NCI-H69 (cell line): ENCODE results near the gene SNCG.

Source experiments
- DNase-seq: peaks from one replicate; lab custom pipeline; 2025; lab: John Stamatoyannopoulos, UW

SNCG gene

DNA sequence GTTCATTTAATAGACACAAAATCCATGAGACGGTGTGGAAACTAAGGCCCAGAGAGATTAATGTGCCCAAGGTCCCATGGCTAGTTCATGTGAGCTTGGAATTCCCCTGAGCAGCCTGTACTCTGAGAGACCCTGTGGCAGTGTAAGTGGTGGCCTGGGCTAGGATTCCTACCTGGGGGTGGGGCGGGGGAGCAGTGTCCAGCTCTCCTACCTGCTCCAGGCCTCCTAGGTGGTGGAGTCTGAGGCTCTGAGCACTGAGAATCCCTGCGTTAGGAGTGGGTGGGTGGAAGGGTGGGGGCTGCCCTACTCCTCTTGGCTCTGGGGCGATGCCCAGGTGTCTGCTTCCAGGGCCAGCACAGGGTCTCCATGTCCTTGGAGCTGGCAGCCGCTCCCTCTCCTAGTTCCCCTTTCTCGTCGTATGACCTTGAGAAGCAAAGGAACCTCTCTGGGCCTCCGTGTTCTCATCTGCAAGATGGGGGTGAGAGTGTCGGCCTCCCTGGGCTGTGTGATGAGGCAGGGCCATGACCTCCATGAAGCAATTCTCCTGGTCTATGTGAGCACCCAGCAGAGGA, 2.5 kb downstream of the SNCG start:
- DNase-seq: no peak

DNA sequence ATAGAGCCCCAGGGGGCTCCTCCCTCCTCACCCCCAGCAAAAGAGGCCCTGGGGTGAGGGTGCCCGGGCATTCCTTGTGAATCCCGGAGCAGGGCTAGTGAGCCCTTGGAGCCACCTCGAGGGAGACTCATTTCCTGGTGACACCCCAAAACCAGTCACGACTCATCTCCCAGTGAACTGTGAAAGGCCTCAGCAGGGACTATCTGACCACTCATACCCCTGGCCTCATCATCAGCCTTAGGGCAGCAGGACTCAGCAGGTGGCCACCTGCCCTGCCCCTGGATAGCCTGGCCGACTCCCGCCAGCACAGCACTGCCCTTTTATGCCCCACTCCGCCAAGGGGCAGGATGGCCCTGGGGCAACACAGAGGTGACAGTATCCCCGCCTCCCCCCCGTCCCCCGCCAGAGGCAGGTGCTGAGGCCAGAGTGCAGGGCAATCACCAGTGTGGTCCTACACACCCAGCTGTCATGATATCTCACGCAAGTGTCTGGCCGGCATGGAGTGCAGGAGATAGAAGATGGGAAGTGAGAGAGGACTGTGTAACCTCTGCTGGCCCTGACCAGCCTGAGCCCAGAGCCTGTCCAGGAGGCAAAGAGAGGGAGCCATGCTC, 3.2 kb downstream of the SNCG start:
- no peak for DNase-seq

DNA sequence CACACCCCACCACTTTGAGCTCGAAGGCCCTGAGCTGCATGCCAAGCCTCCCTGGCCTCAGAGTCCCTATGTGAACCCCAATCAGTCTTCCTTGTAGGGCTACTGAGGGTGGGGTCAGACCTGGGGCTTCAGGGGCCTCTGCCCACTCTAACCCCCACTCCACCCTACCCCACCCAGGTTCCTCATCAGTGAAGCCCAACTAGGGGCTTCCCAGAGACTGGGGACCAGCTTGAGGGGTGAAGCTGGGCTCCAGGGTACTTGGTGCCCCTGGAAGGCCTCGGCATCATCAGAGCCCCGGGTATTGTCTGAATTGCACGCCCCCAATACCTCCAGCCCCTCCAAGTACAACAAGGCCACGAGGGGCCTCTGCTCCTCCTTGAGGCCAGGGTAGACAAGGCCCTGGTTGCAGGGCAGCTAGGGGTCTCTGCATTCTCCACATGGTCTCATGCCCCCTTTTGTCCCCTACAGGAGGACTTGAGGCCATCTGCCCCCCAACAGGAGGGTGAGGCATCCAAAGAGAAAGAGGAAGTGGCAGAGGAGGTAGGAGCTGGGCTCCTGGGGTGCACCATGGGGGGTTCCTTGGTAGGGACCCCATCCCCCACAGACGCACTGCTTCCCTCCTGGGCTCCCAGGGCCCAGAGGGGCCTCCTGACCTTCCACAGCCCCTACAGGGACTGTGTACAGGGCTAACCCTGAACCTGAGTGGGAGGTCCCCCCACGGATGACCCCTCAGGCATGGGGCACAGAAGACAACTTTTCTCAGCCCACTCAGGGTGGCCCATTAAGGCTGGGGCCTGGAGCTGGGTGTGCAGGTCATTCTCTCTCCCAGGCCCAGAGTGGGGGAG, 4.0 kb downstream of the SNCG start:
- DNase-seq: no peak

DNA sequence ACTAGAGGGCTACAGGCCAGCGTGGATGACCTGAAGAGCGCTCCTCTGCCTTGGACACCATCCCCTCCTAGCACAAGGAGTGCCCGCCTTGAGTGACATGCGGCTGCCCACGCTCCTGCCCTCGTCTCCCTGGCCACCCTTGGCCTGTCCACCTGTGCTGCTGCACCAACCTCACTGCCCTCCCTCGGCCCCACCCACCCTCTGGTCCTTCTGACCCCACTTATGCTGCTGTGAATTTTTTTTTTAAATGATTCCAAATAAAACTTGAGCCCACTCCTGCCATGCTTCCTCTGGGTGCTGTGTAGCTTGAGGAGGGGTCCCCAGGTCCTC, 4.5 kb downstream of the SNCG start:
- no peak for DNase-seq

DNA sequence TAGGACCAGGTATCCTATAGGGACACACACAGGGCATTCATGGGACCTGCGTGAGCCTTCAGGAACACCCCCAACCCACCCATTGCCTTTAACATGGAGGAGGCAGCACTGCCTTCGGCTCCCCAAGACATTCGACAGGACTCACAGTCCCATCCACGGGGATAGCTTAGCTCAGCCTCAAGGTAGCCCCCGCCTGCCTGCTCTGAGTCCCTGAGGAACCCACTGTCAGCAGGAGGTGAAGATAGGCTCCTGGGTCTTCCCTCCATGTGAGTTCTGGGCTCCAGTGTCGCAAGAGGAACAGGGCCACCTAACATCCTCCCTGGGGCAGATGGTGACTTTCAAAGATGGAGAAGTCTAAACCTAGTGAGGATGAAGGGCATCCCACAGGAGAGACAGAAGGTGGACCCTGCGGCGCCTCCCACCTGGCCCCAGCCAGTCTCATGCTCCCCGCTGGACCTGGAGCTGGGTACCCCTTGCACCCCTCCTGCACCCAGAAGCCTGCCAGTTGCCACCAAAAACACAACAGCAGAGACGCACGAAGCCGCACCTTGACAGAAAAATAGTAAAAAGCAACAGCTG, 5.0 kb downstream of the SNCG start:
- no peak for DNase-seq

DNA sequence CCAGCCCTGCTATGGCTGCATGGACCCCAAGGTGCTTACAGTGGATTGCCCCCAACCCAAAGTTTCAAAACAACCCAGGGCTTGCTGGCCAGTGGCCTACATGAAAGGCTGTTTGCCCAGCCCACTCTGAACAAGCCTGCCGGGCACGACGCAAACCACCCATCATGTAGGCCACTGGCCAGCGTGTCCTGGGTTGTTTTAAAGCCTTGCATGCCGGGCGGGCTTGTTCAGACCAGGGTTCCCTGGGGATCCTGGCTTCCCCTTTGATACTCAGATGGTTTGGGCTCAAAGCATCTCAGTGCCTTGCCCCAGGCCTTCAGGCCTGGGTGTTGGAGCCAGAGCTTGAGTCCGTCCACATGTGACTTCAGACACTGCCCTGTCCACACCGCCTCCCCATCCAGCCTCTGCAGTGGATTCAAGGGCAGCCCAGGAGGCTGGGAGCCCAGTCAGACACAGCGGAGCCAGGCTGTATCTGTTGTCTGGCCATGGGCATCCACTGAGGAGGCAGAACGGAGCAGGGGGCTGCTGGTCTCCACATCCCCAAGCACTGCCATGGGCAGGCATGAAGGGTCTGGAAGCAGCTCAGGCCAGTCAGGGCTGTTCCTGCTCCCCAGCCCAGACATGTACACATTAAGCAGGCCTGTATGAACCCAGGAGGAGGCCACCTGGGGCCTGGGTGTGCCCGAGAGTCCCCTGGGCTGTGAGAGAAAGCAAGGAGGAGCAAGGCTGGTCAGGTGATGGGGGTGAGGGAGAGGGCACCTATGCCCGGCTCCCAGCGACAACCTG, 5.9 kb downstream of the SNCG start:
- peak; percentile 29 for DNase-seq

DNA sequence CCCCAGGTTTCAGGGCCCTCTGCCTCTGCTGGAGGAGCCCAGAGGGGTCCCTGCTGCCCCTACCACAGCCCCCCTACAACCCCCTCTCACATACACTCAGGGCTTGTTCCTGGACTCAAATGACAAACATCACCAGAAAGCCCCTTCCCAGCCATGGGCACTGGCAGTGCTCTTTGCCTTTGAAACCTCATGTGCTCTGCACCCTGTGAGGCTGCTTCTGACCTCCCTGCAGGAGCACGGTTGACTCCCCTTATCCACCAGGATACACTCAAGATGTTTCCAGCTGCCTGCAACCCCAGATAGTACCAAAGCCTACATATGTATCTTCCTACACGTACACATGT, 6.4 kb downstream of the SNCG start:
- no peak for DNase-seq

DNA sequence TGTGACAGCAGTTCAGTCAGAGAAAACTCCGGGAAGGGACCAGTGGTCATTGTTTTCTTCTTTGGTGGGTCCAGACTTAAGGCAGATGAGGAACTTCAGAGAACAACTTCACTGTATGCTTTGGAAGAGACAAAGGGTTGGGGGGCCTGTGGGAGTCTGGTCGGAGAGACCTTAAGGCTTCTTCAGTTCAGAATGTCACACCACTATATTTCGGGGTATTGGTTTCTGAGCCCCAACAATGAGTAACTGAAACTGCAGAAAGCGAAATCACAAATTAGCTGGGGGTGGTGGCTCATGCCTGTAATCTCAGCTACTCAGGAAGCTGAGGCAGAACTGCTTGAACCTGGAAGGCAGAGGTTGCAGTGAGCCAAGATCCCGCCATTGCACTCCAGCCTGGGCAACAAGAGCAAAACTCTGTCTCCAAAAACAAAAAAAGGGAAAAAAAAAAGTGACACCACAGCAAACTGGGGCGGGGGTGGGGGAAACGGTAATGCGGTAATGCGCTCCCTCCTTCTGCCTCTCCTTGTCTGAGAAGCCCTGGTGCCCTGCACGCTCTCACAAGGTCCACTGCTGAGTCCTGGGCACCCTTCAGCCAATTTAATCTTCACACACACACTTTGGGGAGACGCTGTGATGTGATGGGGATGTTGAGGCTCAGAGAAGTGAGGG, 7.7 kb downstream of the SNCG start:
- no peak for DNase-seq

DNA sequence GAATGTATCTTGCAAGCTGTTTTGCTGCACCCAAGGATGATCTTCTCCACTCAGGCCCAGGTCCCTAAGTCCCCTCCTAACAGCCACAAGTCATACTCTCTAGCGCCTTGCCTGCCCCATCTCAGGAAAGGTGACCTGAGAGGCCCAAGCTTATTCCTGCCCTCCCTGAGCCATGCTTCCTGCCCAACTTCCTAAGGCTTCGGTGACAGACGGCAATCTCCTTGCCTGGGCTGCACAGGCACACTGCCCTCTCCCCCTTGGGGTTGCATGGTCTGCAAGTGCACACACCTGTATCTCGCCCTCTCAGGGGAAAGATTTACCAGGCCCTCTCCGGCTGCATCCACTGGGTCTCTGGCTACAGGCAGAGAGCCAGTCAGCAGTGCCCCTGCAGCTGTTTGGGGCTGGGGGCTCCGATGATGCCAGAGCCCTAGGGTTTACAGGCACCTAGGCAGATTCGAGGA, 9.1 kb downstream of the SNCG start:
- no peak for DNase-seq

DNA sequence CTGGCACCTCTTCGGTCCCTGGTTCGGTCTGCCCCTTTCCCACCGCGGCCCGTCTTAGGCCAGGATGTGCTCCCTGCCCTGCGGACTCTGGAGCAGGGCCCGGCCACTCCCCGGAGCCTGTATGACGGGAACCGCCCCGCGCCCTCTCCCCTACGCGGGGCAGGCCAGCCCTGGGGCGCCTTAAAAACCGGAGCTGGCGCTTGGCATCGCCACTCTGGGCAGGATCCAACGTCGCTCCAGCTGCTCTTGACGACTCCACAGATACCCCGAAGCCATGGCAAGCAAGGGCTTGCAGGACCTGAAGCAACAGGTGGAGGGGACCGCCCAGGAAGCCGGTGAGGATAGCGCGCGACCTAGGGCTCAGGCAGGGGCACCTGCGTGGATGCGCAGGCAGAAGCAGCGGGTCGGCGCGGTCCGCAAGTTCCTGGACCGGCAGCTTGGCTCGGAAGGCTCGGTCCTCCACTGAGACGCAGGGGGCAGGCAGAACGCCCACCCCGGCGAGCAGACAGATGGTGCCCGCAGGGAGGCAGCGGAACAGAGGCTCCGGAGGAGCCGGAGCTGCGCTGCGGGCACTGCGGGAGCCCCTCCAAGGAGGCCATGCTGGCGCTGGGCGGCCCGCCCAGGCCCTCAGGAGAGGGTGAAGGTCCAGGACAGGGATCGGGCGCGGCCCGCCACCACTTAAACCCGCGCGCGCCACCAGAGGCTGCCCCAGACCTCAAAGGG, 10.0 kb downstream of the SNCG start, which contains the start of gene ADIRF:
Gene ADIRF, plus strand, starts transcription at position 212 of the 723 bp plus-strand sequence. Its CDS starts 63 bp downstream, at position 275.
- DNase-seq: peak; percentile 21

DNA sequence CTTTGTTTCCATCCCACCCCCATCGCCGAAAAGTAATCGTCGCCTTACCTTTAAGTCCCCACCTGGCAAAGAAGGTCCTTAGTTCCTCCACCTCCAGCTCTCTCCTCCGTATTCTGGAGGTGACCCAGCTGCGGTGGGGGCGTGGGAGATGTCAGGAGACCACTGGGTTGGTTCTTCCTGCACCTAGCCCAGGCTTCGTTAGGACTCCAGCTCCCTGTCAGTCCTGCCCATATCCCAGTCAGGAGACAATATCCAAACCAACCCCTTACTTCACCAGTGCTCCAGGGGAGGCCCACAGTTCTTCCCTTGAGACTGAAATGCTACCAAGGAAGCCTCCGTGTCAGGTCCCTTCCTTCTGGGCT, 10.6 kb downstream of the SNCG start:
- DNase-seq: no peak

DNA sequence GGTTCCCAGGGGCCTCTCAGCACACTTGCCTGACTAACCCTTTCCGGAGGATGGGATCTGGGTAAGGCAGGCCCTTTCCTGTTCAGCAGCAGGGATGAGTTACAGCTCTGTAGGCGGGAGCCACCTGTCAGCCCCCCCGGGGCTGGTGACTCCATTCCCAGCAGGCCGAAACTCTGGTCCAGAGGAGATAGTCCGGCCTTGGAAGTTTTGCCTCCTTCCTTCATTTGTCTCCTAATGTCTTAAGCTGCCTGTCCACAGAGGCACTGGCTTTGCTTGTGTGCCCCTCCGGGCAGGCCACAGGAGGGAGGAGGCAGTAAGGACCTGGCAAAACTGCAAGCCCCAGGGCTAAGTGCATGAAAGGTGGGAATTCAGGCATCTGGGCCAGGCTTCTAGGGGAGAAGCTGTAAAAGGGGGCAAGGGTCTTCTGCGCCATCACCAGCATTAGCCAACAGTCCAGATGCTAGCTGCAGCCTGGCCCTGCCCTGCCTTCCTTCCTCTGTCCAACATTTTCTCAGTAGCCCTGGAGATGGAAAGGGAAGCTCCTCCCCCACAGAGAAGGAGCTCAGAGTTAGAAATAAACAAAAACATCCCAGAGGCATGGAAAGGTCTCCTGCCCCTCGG, 11.1 kb downstream of the SNCG start:
- peak; percentile 20 for DNase-seq

DNA sequence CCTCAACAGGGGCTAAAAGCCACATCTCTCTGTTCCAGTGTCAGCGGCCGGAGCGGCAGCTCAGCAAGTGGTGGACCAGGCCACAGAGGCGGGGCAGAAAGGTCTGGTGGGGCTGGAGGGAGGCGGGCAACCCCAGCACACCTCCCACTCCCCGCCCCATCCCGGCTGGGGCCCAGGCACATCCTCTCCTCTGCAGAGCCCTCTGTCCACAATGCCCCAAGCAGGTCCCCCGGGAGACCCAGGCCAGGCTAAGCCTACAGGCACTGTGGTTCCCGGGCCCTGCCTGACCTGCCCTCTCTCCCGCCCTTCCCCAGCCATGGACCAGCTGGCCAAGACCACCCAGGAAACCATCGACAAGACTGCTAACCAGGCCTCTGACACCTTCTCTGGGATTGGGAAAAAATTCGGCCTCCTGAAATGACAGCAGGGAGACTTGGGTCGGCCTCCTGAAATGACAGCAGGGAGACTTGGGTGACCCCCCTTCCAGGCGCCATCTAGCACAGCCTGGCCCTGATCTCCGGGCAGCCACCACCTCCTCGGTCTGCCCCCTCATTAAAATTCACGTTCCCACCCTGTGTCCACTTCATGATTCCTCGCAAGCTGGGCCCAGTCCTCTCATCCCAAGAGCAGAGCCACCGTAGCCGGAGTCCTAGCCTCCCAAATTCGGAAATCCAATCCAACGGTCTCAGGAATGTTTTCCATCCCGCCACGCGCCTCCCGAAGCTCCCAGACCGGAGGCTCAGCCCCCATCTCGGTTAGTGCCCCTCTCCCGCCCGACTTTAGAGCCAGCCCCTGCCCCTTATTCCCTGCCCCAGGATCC, 12.0 kb downstream of the SNCG start:
- no peak for DNase-seq

DNA sequence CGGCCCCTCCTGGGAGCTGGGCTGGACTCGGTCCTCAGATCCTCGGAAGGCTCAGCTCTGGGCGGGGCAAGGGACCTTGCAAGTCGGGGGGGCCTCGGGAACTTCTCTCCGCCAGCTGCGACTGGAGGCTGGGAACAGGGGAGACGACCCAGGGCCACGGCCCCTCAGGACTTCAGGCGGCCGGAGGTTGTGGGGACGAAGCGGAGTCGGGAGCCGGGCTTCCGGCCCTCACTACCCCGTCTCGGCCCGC, 12.5 kb downstream of the SNCG start:
- DNase-seq: no peak

DNA sequence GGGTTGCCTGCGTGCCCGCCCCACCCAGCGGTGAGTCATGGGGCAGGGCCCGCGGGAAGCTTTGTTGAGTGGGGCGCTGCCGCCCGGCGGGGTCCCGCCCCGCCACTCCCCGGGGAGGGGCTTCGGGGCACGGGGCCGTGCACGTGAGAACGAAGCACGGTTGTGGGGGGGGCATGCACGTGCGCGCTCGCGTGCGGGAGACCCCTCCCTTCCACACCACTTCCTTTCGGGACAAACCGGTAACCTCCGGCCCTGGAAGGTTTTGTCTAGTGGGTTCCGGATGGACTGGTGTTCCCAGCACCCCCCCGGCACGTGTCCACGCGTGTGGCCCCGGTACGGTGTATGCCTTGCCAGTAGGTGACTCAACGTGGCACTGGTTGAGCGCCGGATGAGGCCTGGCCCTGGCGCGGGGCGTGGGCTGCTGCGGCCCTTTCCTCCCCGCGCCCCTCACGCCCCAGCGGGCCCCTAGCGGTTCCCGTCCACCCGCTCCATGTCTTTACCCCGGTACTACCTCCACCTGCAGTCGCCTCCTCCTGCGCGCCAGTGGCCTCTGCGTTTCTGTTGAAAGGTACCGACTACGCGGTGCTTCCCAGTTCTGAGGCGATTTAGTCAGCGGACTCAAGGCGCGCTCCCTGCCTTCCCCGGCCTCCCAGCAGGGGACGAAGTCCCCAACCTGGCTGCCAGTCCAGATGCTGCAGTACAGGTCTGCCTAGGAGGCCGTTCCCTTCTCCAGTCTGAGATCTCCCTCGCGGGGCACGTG, 13.0 kb downstream of the SNCG start:
- peak; percentile 88 for DNase-seq

DNA sequence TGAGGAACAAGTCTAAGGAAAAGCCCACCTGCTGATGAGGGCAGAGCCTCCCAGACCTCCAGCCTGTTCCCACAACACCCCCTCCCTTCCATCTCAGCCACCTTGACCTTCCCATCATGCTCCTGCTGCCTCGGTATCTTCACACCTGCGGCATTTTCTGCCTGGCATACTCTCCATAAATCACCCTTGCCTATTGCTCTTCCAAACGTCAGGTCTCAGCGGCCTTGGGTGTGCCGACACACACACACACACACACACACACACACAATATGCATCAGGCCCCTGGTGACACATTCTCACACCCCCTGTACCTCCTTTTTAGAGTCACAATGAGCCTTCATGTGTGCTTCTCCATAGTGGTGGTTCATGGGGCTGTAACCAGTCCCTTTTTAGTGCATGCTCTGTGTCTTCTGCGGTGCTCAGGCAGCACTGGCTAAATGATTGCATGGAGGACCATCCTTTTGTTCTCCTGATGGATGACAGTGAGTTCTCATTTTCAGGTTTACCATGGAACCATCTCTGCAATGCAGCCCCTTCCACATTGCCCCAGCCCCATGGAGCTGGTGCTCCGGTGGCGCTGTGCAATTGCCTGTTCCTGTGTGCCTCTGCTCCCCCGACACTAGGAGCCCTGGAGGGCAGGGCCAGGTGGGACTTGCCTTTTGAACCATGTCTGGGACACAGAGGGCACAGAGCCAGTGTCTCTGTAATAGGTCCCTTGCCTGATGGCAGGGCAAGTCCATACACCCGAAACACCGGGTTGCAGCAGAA, 14.4 kb downstream of the SNCG start:
- no peak for DNase-seq

DNA sequence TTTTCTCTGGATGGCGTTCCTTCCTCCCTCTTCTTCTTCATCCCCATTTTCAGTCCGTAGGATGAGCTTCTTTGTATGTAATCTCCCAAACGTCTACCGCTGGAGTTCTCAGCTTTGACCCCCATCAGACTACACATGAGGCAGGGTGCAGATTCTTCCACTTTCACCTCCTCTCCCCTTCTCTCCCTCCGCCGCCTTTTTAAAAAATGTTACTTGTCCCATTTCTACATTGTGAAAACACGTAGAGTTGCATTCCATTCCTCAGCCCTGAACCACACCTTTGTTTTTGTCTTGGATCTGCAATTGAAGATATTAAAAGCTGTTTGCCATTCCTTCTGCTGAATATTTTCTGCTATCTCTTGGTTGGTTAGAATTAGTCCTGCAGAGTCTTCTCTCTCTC, 16.1 kb downstream of the SNCG start:
- DNase-seq: no peak

DNA sequence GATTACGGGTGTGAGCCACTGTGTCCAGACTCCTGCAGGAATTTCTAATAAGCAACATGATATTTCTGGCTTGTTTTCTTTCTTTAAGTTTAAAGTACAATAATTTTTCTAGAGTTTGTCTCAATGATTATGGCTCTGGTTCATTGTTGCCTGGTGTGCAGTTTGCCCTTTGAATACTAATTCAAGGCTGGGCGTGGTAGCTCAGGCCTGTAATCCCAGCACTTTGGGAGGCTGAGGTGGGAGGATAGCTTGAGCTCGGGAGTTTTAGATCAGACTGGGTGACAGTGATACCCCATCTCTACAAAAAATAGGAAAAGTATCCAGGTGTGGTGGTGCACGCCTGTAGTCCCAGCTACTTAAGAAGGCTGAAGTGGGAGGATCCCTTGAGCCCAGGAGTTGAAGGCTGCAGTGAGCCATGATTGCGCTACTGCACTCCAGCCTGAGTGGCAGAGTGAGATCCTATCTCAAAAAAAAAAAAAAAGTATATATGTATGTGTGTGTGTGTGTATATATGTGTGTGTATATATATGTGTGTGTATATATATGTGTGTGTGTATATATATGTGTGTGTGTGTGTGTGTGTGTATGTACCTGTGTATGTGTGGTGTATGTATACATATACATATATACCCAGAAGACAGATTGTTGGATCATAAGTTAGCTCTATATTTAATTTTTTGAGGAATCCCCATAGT, 18.1 kb downstream of the SNCG start:
- DNase-seq: no peak
